ENCODE results near the gene RNF213.

RNF213 gene

DNA sequence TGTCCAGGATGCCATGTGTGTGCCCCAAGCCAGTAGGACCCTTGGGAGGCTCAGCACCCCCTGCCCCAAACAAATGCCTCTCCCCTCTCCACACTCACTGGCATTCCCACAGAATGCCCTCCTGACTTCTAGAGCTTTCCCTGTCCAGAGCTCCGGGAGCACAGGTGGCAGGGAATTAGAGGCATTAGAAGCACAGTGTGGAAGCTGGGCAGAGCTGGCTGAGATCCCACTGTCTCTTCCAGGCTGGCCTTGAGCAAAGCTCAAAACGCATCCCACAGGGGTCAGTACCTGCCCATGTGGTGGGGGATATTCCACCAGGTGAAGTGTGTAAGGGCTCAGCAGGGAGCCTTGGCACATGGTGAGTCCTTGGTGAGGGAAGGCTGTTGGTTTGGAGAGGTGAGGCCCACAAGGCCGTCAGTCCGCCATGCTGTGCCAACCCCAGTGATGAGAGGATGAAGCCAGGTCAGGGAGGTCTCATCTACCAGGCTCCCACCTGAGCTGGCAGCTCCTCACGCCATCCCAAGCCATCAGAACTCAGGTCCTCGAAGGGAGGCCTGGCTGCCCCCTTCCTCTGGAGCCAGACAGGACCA, 172.4 kb downstream of the RNF213 start:
- ChIA-PET POLR2A (interaction anchor here (1.3 kb wide), 1 partner anchor 21 kb away, joined by 4 read pairs; no protein-coding TSS in a partner anchor), CTCF (interaction anchor here (1.0 kb wide), 1 partner anchor 552 kb away, joined by 3 read pairs; no protein-coding TSS in a partner anchor)
- DNase-seq (ENCODE audit: low read depth, low spot score): no peak
- TF ChIP-seq, protein P1, sequence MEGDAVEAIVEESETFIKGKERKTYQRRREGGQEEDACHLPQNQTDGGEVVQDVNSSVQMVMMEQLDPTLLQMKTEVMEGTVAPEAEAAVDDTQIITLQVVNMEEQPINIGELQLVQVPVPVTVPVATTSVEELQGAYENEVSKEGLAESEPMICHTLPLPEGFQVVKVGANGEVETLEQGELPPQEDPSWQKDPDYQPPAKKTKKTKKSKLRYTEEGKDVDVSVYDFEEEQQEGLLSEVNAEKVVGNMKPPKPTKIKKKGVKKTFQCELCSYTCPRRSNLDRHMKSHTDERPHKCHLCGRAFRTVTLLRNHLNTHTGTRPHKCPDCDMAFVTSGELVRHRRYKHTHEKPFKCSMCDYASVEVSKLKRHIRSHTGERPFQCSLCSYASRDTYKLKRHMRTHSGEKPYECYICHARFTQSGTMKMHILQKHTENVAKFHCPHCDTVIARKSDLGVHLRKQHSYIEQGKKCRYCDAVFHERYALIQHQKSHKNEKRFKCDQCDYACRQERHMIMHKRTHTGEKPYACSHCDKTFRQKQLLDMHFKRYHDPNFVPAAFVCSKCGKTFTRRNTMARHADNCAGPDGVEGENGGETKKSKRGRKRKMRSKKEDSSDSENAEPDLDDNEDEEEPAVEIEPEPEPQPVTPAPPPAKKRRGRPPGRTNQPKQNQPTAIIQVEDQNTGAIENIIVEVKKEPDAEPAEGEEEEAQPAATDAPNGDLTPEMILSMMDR (IDR thresholded peaks at IDR 0.05; ENCODE audit: insufficient read depth, low read length, missing control alignments): no peak
- H3K4me3 ChIP-seq (ENCODE audit: low read depth, low read length): no peak overlapping the region

DNA sequence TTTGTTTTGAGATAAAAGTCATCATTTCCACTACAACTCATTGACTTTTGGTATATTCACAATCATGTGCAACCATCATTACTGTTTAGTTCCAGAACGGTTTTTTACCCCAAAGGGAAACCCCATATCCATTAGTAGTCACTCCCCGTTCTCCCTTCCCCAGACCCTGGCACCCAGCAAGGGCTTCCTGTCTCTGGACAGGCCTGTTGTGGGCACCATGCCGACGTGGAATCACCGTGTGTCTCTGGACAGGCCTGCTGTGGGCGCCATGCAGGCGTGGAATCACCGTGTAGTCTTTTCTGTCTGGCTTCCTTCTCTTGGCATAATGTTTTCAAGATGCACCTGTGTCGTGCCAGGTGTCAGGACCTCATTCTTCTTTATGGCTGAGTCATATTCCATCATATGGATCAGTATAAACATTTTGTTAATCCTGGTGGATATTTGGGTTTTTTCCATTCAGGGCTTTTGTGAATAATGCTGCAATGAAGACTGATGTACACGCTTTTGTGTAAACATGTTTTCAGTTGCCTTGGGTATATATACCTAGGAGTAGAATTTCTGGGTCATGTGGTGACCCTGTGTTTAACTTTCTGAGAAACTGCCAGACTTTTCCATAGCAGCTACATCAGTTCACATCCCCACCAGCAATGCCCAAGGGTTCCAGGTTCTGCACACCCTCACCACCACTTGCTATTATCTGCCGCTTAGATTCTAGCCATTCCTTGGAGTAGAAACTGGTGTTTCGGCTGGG, 173.4 kb downstream of the RNF213 start:
- no peak for DNase-seq (ENCODE audit: low read depth, low spot score)
- CTCF ChIA-PET: no interaction called here
- TF ChIP-seq, protein P1 (IDR thresholded peaks at IDR 0.05; ENCODE audit: insufficient read depth, low read length, missing control alignments): no peak
- no peak overlapping the region for H3K4me3 ChIP-seq (ENCODE audit: low read depth, low read length)
- POLR2A ChIA-PET: no interaction called here

DNA sequence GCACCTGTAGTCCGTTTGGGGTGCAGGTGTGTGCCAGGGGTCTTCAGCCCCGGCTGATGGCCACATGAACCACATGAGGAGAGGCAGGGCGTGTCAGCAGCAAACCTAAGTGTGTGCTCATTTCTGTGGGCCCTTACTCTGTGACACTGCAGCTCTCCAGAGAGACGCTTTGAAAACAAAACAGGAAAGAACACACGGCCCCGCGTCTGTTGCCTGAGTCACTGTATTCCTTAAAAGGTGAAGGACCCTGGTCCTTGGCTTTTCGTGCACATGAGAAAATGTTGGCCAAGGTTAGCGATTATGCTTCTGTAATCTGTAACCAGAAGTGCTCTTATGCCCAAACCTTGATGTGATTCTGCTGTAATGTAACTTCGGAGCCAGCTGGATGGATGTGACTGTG, 176.9 kb downstream of the RNF213 start:
- CTCF ChIA-PET: interaction anchor here (1.0 to 2.3 kb wide), 5 partner anchors 10 to 544 kb away, joined by 3 to 10 read pairs (median 4); no protein-coding TSS in a partner anchor
- no peak overlapping the region for H3K4me3 ChIP-seq (ENCODE audit: low read depth, low read length)
- TF ChIP-seq, protein P1 (IDR thresholded peaks at IDR 0.05; ENCODE audit: insufficient read depth, low read length, missing control alignments): no peak
- no peak for DNase-seq (ENCODE audit: low read depth, low spot score)
- POLR2A ChIA-PET: no interaction called here

DNA sequence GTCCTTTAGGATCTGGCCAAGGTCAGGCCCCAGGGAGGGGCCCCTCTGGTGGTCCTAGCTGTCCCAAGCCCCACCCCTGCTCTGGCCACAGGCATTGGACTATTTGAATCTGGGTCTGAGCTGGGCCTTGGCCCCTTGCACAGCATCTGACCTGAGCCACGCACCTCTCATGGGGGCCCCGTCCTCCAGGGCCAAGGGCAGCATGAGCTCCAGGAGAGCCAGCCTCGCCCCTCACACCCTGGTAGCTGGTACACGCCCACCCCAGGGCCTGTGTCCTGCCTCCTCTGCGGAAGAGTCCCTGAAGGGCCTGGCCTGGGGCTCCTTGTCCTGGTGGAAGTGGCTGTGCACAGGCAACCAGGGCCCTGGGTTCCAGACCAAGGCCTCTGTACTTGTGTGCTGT, 178.2 kb downstream of the RNF213 start:
- ChIA-PET CTCF (interaction anchor here (1.6 kb wide), 1 partner anchor 11 kb away, joined by 8 read pairs; no protein-coding TSS in a partner anchor), POLR2A (no interaction called here)
- TF ChIP-seq, protein P1 (IDR thresholded peaks at IDR 0.05; ENCODE audit: insufficient read depth, low read length, missing control alignments): no peak
- DNase-seq (ENCODE audit: low read depth, low spot score): no peak
- no peak overlapping the region for H3K4me3 ChIP-seq (ENCODE audit: low read depth, low read length)

DNA sequence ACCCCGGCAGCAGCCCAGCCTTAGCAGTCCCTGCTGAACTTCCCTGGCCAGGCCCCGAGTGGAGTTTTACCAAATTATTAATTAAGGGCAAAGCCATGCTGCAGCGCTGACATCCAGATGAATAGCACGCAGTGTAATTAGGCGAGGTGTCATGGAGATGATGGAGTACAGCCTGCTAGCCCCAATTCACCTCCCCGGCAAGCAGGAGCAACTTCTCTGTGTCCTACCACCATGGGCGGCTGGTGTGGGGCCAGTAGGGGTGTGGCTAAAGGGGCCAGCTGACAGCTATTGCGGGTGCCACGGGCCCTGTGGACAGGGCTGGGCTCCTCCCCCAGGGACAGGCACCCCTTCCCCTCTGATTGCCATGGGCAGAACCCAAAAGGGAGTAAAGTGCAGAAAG, 178.8 kb downstream of the RNF213 start:
- no peak for DNase-seq (ENCODE audit: low read depth, low spot score)
- ChIA-PET CTCF (interaction anchor here (1.6 kb wide), 1 partner anchor 12 kb away, joined by 8 read pairs; no protein-coding TSS in a partner anchor), POLR2A (no interaction called here)
- TF ChIP-seq, protein P1 (IDR thresholded peaks at IDR 0.05; ENCODE audit: insufficient read depth, low read length, missing control alignments): no peak
- no peak overlapping the region for H3K4me3 ChIP-seq (ENCODE audit: low read depth, low read length)

DNA sequence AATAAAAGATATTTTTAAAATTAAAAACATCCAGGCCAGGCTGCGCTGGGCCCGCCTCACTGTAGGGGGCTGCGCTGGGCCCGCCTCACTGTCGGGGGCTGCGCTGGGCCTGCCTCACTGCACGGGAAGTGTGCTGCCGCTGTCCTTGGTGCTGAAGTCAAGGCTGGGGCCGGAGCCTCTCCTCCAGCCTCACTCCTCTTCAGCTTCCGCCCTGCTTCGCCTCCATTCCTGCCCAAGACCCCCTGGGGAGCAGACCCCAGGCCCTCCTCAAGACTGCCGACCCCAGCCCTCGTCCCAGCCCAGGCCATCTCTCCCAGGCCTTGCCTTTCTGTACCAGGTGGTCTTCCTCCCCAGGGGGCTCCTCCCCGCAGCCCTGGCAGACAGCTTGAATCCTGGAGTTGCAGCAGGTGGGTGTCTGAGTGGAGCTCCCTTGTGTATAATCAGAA, 180.5 kb downstream of the RNF213 start:
- H3K4me3 ChIP-seq (ENCODE audit: low read depth, low read length): no peak overlapping the region
- POLR2A ChIA-PET: no interaction called here
- no peak for DNase-seq (ENCODE audit: low read depth, low spot score)
- CTCF ChIA-PET: interaction anchor here (1.0 to 1.2 kb wide), 3 partner anchors 14 to 135 kb away, joined by 4 to 7 read pairs (median 4); no protein-coding TSS in a partner anchor
- TF ChIP-seq, protein P1 (IDR thresholded peaks at IDR 0.05; ENCODE audit: insufficient read depth, low read length, missing control alignments): no peak

Data from AG04449 (cell line).